AG20443 (cell line): ENCODE results near the gene ZNF610.

Source experiments
- DNase-seq: peaks from one replicate; pipeline ENCODE4 v3.0.0; 2012; ENCODE audit warnings: low spot score, mixed read lengths

The ZNF610 gene

DNA sequence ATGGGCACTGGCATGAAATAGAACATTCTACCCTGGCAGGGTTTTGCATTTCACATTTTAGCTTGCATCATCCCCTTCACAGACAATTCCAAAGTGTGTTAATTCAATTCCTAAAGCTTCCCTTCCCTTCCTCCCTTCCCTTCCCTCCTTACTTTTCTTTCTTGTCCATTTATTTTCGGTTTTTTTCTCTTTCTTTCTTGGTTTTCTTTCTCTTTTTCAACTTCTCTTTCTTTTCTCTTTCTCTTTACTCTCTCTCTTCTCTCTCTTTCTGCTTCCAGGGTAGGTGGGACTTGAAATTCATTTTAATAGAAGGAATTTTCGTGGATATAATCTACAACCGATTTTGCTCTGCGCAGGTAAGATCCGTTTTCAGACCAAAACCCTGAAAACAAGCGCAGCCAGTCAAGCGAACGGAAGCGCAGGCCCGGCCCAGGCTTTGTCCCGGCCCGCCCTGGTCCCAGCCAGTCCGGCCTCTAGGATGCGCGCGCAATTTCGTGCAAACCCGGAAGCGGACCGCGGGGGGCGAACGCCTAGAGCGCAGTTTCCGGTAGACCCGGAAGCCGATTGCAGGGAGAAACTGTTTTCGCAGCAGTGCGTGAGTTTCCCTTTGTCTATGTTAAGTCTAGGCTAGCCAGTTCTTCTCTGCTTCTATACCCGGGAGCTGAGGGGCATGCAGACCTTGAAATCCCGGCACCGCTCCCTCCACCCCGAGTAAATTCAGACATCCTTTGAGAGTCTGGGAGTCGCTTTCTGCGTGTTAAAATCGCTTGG, 61.5 kb downstream of the ZNF610 start, which contains the start of gene ZNF528:
ZNF528 (plus strand) TSS at position 540 of the 771 bp plus-strand sequence. CDS start 4,165 bp downstream, outside the sequence.
- peak; percentile 100 for DNase-seq

DNA sequence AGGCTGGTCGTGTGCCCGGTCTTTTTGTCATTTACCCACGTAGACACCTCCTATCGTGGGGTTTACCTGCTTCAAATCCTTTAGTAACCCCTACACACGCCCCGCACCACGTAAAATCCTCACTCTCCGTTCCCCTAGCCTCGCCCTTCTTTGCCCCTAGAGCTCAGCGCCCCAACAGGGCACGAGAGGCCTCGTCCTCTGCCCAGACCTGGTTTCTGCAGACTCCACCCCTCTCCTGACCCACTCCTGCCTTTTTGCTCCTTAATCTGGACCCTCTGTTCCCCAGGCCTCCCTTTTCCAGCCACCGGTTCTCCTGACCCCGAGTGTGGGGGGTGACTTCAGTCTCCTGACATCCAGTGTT, 62.0 kb downstream of the ZNF610 start:
- peak; percentile 56 for DNase-seq

DNA sequence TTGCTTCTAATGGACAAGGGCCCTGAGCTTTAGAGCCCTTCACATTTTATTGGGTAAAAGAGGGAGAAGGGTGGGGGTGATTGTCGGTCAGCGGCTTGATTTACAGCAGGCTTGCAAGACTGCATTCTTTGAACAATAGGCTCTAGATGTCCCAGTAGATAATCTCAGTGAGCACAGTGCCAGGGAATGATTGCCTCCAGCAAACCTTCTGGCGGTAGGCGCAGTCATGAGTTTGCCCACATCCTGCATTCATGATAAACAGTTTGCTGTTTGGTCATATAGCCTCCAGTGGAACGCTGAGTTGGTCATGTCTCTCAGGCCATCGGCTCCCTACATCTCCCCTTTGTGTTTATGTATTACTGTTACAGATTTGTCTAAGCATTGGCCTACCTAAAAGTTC, 74.2 kb downstream of the ZNF610 start:
- DNase-seq, result no peak

DNA sequence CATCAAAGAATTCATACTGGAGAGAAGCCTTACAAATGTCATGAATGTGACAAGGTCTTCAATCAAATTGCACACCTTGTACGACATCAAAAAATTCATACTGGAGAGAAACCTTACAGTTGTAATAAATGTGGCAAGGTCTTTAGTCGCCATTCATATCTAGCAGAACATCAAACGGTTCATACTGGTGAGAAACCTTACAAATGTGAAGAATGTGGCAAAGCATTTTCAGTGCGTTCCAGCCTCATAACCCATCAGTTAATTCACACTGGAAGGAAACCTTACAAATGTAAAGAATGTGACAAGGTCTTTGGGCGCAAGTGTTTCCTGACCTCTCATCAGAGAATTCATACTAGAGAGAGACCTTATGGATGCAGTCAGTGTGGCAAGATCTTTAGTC, 79.7 kb downstream of the ZNF610 start:
- DNase-seq, result no peak
